ENCODE data around the gene RNF157. TPM values are rescaled to one million over a fixed set of nuclear protein-coding genes. Genes with fewer than 3 reads are reported as not detected.

RNF157 gene
- total RNA-seq, 1 donor: 0.36 TPM

DNA sequence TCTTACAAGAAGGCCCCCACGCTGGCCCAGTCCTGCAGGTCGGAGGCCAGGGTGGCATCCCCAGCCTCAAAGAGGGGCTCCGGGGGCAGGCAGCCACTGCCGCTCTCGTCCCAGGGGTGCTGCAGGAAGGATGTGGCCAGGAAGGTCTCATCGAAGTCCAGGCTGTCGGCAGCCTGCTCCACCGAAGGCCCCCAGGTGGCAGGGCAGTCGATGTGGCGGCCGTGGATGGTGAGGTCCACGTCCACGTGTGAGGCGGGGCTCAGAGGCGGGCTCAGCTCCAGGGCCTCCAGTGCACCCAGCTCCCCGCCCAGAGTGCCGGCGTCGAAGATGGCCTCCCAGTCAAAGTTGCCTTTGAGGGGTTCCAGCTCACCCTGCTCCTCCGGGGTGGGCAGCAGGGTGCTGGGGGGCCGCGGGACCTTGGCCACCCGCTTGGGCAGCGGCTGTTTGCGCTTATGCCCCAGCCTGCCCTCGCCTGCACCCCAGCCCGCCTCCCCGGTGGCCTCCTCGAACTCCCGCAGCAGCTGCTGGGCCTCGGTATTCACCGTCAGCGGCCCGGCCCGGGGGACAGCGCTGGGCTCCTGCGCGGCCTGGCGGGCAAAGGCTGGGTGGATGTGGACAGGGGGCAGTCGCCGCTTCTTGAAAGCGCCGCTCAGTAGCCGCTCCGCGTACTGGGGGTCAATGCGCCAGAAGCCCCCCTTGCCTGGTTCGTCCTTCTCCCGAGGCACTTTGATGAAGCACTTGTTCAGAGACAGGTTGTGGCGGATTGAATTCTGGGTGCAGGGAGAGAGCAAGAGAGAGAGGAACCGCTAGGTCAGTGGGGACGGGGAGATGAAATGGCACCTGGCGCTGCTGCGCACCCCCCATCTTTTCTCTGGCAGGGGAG is 102.7 kb downstream of the RNF157 start:
- Histone ChIP-seq H3K4me2 (ENCODE audit: insufficient read depth, low read length) (no peak overlapping the region), H3K27ac (ENCODE audit: low read depth, low read length) (no peak overlapping the region), H3K4me3 (ENCODE audit: insufficient read depth, low read length) (no peak overlapping the region), H3K36me3 (ENCODE audit: insufficient read depth, low read length) (no peaks in the 10 kb centered on the region), H3K9me3 (ENCODE audit: low read depth, low read length) (no peaks in the 10 kb centered on the region), H2AFZ (ENCODE audit: low read length) (no peak overlapping the region), H3K79me2 (ENCODE audit: insufficient read depth, low read length) (no peaks in the 10 kb centered on the region), H4K20me1 (ENCODE audit: insufficient read depth, low read length) (no peaks in the 10 kb centered on the region), H3K27me3 (ENCODE audit: insufficient read depth, low read length) (peaks cover 66% of the 10 kb centered on the region), H3K4me1 (ENCODE audit: insufficient read depth, low read length) (peaks cover 5% of the 10 kb centered on the region)
- TF ChIP-seq, protein P1, sequence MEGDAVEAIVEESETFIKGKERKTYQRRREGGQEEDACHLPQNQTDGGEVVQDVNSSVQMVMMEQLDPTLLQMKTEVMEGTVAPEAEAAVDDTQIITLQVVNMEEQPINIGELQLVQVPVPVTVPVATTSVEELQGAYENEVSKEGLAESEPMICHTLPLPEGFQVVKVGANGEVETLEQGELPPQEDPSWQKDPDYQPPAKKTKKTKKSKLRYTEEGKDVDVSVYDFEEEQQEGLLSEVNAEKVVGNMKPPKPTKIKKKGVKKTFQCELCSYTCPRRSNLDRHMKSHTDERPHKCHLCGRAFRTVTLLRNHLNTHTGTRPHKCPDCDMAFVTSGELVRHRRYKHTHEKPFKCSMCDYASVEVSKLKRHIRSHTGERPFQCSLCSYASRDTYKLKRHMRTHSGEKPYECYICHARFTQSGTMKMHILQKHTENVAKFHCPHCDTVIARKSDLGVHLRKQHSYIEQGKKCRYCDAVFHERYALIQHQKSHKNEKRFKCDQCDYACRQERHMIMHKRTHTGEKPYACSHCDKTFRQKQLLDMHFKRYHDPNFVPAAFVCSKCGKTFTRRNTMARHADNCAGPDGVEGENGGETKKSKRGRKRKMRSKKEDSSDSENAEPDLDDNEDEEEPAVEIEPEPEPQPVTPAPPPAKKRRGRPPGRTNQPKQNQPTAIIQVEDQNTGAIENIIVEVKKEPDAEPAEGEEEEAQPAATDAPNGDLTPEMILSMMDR (IDR thresholded peaks at IDR 0.05; ENCODE audit: extremely low read depth, low read depth, low read length): no peak
- DNase-seq (ENCODE audit: insufficient read length, low spot score, missing footprints): peak; percentile 90

DNA sequence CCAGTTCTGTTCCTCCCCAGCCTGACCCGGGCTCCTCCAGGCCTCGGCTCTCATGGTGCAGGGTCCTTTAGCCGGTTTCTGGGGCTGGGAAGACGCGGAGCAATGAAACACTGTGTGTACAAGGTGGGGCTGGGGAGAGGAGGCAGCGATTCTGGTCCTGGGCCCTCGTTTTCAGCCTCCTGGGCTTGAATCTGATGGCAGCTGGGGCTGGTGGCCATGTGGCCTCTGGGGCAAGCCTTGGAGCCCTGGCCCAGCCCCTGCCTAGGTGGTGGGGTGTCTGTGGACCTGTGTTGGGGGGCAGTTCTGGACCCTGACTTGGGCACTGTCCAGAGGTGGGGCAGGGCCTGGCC is 103.3 kb downstream of the RNF157 start:
- Histone ChIP-seq H3K27ac (ENCODE audit: low read depth, low read length) (no peak overlapping the region), H3K4me2 (ENCODE audit: insufficient read depth, low read length) (no peak overlapping the region), H4K20me1 (ENCODE audit: insufficient read depth, low read length) (no peaks in the 10 kb centered on the region), H3K4me1 (ENCODE audit: insufficient read depth, low read length) (peaks cover 5% of the 10 kb centered on the region), H3K4me3 (ENCODE audit: insufficient read depth, low read length) (no peak overlapping the region), H3K36me3 (ENCODE audit: insufficient read depth, low read length) (no peaks in the 10 kb centered on the region), H3K27me3 (ENCODE audit: insufficient read depth, low read length) (peaks cover 65% of the 10 kb centered on the region), H3K79me2 (ENCODE audit: insufficient read depth, low read length) (no peaks in the 10 kb centered on the region), H3K9me3 (ENCODE audit: low read depth, low read length) (no peaks in the 10 kb centered on the region), H2AFZ (ENCODE audit: low read length) (no peak overlapping the region)
- peak; percentile 74 for DNase-seq (ENCODE audit: insufficient read length, low spot score, missing footprints)
- TF ChIP-seq, protein P1 (IDR thresholded peaks at IDR 0.05; ENCODE audit: extremely low read depth, low read depth, low read length): no peak

DNA sequence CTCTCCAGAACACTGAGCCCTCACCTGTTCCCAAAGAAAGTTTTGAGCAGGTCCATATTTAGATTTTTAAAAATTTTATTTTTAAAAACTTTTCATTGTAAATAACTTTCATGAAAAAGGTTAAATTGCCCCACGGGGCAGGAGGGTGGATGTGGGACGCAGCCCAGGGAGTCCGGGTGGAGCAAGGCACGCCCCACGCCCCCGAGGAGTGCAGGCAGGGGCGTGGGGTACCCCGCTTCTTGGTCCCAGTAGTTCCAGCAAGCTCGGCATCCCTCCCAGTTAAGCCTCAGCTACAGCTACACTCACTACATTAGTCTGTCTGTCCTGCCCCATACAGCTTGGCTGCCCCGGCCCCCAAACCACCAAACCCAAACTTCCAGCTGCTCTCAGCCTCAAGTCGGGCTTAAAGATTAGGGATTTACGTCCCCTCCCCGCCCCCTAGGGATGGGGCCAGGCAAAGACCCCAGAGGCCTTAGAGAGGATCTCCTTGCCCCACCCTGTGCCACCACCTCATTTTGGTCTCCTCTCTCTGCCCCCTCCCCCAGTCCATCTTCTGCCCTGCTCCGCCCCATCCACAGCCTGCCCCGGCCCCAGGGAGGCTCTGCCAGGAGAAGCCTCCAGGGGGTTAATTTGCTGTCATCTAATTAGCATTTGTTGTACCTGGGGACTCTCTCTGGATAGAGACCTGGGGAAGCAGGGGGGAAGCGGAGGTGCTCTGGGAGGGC is 103.9 kb downstream of the RNF157 start:
- Histone ChIP-seq H2AFZ (ENCODE audit: low read length) (no peak overlapping the region), H3K79me2 (ENCODE audit: insufficient read depth, low read length) (no peaks in the 10 kb centered on the region), H3K4me3 (ENCODE audit: insufficient read depth, low read length) (no peak overlapping the region), H3K36me3 (ENCODE audit: insufficient read depth, low read length) (no peaks in the 10 kb centered on the region), H4K20me1 (ENCODE audit: insufficient read depth, low read length) (no peaks in the 10 kb centered on the region), H3K4me1 (ENCODE audit: insufficient read depth, low read length) (peaks cover 2% of the 10 kb centered on the region), H3K27ac (ENCODE audit: low read depth, low read length) (no peak overlapping the region), H3K27me3 (ENCODE audit: insufficient read depth, low read length) (peaks cover 65% of the 10 kb centered on the region), H3K9me3 (ENCODE audit: low read depth, low read length) (no peaks in the 10 kb centered on the region), H3K4me2 (ENCODE audit: insufficient read depth, low read length) (no peak overlapping the region)
- peak; percentile 83 for DNase-seq (ENCODE audit: insufficient read length, low spot score, missing footprints)
- TF ChIP-seq, protein P1 (IDR thresholded peaks at IDR 0.05; ENCODE audit: extremely low read depth, low read depth, low read length): no peak

DNA sequence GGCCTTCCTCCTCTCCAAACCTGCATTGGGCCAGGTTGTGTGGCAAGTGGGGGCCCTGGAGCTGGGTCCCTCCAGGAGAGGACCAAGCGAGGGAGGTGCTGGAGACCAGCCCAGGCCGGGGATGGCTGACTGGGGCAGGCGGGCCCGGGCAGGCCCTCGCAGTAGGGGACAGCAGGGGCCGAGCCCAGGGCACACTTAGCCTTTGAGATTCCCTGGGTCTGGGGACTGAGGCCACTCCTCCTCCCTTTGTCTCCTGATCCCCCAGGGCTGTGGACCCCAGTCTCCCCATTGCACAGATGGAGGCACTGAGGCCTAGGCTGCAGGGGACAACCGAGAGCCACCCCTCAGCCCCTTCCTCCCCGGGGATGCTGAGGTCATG is 104.5 kb downstream of the RNF157 start:
- peak; percentile 37 for DNase-seq (ENCODE audit: insufficient read length, low spot score, missing footprints)
- TF ChIP-seq, protein P1 (IDR thresholded peaks at IDR 0.05; ENCODE audit: extremely low read depth, low read depth, low read length): no peak
- no peaks in the 10 kb centered on the region for H3K4me1 ChIP-seq (ENCODE audit: insufficient read depth, low read length)
- no peak overlapping the region for H3K4me2 ChIP-seq (ENCODE audit: insufficient read depth, low read length)
- H2AFZ ChIP-seq (ENCODE audit: low read length): no peak overlapping the region
- no peaks in the 10 kb centered on the region for H4K20me1 ChIP-seq (ENCODE audit: insufficient read depth, low read length)
- no peaks in the 10 kb centered on the region for H3K9me3 ChIP-seq (ENCODE audit: low read depth, low read length)
- H3K79me2 ChIP-seq (ENCODE audit: insufficient read depth, low read length): no peaks in the 10 kb centered on the region
- peaks cover 62% of the 10 kb centered on the region for H3K27me3 ChIP-seq (ENCODE audit: insufficient read depth, low read length)
- H3K4me3 ChIP-seq (ENCODE audit: insufficient read depth, low read length): no peak overlapping the region
- no peaks in the 10 kb centered on the region for H3K36me3 ChIP-seq (ENCODE audit: insufficient read depth, low read length)
- no peak overlapping the region for H3K27ac ChIP-seq (ENCODE audit: low read depth, low read length)

Data from osteoblast (primary cell).